PC-3 (cell line): ENCODE data around the gene CD80. TPM values are rescaled to one million over a fixed set of nuclear protein-coding genes. Genes with fewer than 3 reads are reported as not detected.

ENCODE experiments used
- ATAC-seq: fragments of 200-7000 bp; cut with Tn5 transposase; 2 replicates; pipeline ENCODE4 v1.9.1; 2020; ENCODE audit warnings: mild to moderate bottlenecking, moderate library complexity
- BruUV-seq: library from RNA; stranded (reverse); fragments of 400-500 nt; replicated peaks from 2 replicates; lab custom pipeline; 2021; lab: Mats Ljungman, UMichigan
- CTCF ChIA-PET: fragments of 300-600 bp; sonication (Branson Sonifier 250); formaldehyde crosslinking; loops from one replicate; lab custom pipeline; 2022; ENCODE audit warnings: antibody characterized with exemption; lab: Charles Lee
- POLR2A ChIA-PET: fragments of 300-600 bp; sonication (Branson Sonifier 250); formaldehyde crosslinking; loops from one replicate; lab custom pipeline; 2022; ENCODE audit warnings: antibody characterized with exemption; ENCODE audit not compliant: unreplicated experiment; lab: Charles Lee
- DNase-seq: peaks from one replicate; pipeline ENCODE4 v3.0.0-alpha.2; 2015
- H2AFZ ChIP-seq: fragments of 300-600 bp; sonication (generic); 2 replicates; pipeline ENCODE4 v1.6.0; 2016; ENCODE audit warnings: antibody characterized with exemption, low read length
- H3F3A ChIP-seq: fragments of 300-600 bp; sonication (generic); one replicate; pipeline ENCODE4 v1.6.0; 2017; ENCODE audit warnings: antibody characterized with exemption, low read length, control low read depth, mild to moderate bottlenecking; ENCODE audit not compliant: unreplicated experiment
- H3K27ac ChIP-seq: fragments of 300-600 bp; sonication (generic); 2 replicates; pipeline ENCODE4 v1.5.1; 2016; ENCODE audit warnings: mild to moderate bottlenecking, low read length
- H3K27me3 ChIP-seq: fragments of 300-600 bp; sonication (generic); 2 replicates; pipeline ENCODE4 v1.6.1; 2016; ENCODE audit warnings: low read length, mixed read lengths
- H3K36me3 ChIP-seq: fragments of 300-600 bp; sonication (generic); 2 replicates; pipeline ENCODE4 v1.6.1; 2016; ENCODE audit warnings: low read depth, mixed run types, low read length, mixed read lengths
- H3K4me1 ChIP-seq: fragments of 300-600 bp; sonication (generic); 2 replicates; pipeline ENCODE4 v1.5.1; 2016; ENCODE audit warnings: low read length; ENCODE audit not compliant: insufficient read depth
- H3K4me2 ChIP-seq: fragments of 300-600 bp; sonication (generic); 2 replicates; pipeline ENCODE4 v1.6.0; 2016; ENCODE audit warnings: low read length
- H3K4me3 ChIP-seq: fragments of 300-600 bp; sonication (generic); 2 replicates; pipeline ENCODE4 v1.5.1; 2016; ENCODE audit warnings: mild to moderate bottlenecking, low read length, mixed read lengths
- H3K79me2 ChIP-seq: fragments of 300-600 bp; sonication (generic); 2 replicates; pipeline ENCODE4 v1.6.1; 2017; ENCODE audit warnings: low read length, mixed read lengths
- H3K9ac ChIP-seq: fragments of 300-600 bp; sonication (generic); 2 replicates; pipeline ENCODE4 v1.6.0; 2016; ENCODE audit warnings: mild to moderate bottlenecking, low read length
- H3K9me2 ChIP-seq: fragments of 300-600 bp; sonication (generic); replicated peaks from 2 replicates; pipeline ENCODE4 v1.6.1; 2016; ENCODE audit warnings: mixed run types, low read length, mixed read lengths
- H3K9me3 ChIP-seq: fragments of 300-600 bp; sonication (generic); 2 replicates; pipeline ENCODE4 v1.6.1; 2016; ENCODE audit warnings: low read length, mixed read lengths
- H4K20me1 ChIP-seq: fragments of 300-600 bp; sonication (generic); 2 replicates; pipeline ENCODE4 v1.6.1; 2016; ENCODE audit warnings: low read length, mixed read lengths
- EZH2 ChIP-seq: fragments of 300-600 bp; sonication (generic); IDR thresholded peaks from one replicate; pipeline ENCODE4 v1.6.1; 2017; ENCODE audit warnings: antibody characterized with exemption, mild to moderate bottlenecking, low read length; ENCODE audit not compliant: unreplicated experiment
- EZH2phosphoT487 ChIP-seq: fragments of 300-600 bp; sonication (generic); IDR thresholded peaks from 2 replicates; pipeline ENCODE4 v1.6.1; 2018; ENCODE audit warnings: mild to moderate bottlenecking, antibody characterized with exemption, low read length, borderline replicate concordance
- intact Hi-C: fragments of 100-400 bp; cut with micrococcal nuclease; formaldehyde crosslinking; loops from 2 replicates; pipeline ENCODE4 v1.9.0; 2023
- total RNA-seq: library from RNA; depleted of rRNA; stranded (reverse); fragments of >200 nt; gene quantifications from 2 replicates; pipeline ENCODE4 v1.2.3, GENCODE V29; 2014
- TF ChIP-seq, protein P1 (sequence below): fragments of 300-600 bp; sonication (generic); conservative IDR thresholded peaks from 2 replicates; pipeline ENCODE4 v1.5.1; 2017; ENCODE audit warnings: antibody characterized with exemption, low read depth, mild to moderate bottlenecking, low read length

Gene CD80
- total RNA-seq, 1 experiment from 2014 or later: not detected

DNA sequence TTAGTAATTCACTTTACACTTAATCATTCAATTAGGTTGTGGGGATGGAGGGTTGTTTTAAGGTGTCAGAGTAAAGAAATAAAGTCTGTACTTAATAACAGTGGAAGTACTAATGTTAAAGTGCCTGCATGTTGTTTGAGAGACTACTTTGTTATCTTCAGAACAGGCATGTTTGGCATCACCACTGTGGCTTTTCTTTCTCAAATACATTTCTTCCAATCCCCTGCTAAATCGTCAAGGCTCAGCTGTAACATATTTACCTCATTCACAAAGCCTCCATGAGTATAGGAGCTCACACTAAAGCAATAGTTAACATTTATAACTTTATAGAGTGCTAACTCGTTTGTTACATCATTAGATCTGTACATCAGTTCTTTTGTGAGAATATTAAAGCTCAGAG lies 58.5 kb downstream of the CD80 start:
- DNase-seq: no peak
- H3K9ac ChIP-seq: 0 out of 2 replicates have a peak overlapping the region, but pooled peaks have one; percentile 96
- H3K9me3 ChIP-seq: no peaks in the 10 kb centered on the region
- H3K4me2 ChIP-seq: peak overlapping the region; percentile 87
- TF ChIP-seq EZH2phosphoT487: no peak
- no peak for TF ChIP-seq EZH2
- TF ChIP-seq, protein P1, sequence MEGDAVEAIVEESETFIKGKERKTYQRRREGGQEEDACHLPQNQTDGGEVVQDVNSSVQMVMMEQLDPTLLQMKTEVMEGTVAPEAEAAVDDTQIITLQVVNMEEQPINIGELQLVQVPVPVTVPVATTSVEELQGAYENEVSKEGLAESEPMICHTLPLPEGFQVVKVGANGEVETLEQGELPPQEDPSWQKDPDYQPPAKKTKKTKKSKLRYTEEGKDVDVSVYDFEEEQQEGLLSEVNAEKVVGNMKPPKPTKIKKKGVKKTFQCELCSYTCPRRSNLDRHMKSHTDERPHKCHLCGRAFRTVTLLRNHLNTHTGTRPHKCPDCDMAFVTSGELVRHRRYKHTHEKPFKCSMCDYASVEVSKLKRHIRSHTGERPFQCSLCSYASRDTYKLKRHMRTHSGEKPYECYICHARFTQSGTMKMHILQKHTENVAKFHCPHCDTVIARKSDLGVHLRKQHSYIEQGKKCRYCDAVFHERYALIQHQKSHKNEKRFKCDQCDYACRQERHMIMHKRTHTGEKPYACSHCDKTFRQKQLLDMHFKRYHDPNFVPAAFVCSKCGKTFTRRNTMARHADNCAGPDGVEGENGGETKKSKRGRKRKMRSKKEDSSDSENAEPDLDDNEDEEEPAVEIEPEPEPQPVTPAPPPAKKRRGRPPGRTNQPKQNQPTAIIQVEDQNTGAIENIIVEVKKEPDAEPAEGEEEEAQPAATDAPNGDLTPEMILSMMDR: no peak
- H3K4me3 ChIP-seq: peak overlapping the region; percentile 97
- peaks cover 47% of the 10 kb centered on the region for H3K79me2 ChIP-seq
- no peaks in the 10 kb centered on the region for H3F3A ChIP-seq
- CTCF ChIA-PET: no interaction called here
- H3K4me1 ChIP-seq: peaks cover 29% of the 10 kb centered on the region
- H4K20me1 ChIP-seq: no peaks in the 10 kb centered on the region
- BruUV-seq: no TSS peak
- intact Hi-C loops: loop anchor here (5.0 kb wide), 1 partner anchor 161 kb away; the partner anchor contains the start of gene POPDC2
- peaks cover 12% of the 10 kb centered on the region; the same call in 1 of the 2 replicates for H3K36me3 ChIP-seq
- H3K27ac ChIP-seq: no peak overlapping the region
- POLR2A ChIA-PET: interaction anchor here (0.6 kb wide), 1 partner anchor 194 kb away, joined by 5 read pairs; no protein-coding TSS in a partner anchor
- no peaks in the 10 kb centered on the region for H3K9me2 ChIP-seq
- no peak for ATAC-seq
- no peaks in the 10 kb centered on the region for H3K27me3 ChIP-seq
- peak overlapping the region; percentile 0; the same call in 1 of the 2 replicates for H2AFZ ChIP-seq

- TF ChIP-seq, protein P1: no peak
- TF ChIP-seq EZH2 (no peak), EZH2phosphoT487 (no peak)
- no TSS peak for BruUV-seq
- Histone ChIP-seq H4K20me1 (no peaks in the 10 kb centered on the region), H3K27me3 (no peaks in the 10 kb centered on the region), H3K9me2 (no peaks in the 10 kb centered on the region), H3K9ac (peak overlapping the region; percentile 96; the same call in 1 of the 2 replicates), H3K36me3 (peaks cover 6% of the 10 kb centered on the region; the same call in 1 of the 2 replicates), H3K79me2 (peaks cover 47% of the 10 kb centered on the region), H3K4me2 (peak overlapping the region; percentile 87), H2AFZ (no peak overlapping the region), H3K4me3 (peak overlapping the region; percentile 97), H3K27ac (no peak overlapping the region), H3K9me3 (no peaks in the 10 kb centered on the region), H3F3A (no peaks in the 10 kb centered on the region), H3K4me1 (peaks cover 29% of the 10 kb centered on the region)
- intact Hi-C loops: loop anchor here (5.0 kb wide), 1 partner anchor 162 kb away; the partner anchor contains the start of gene POPDC2
- DNase-seq (no peak), ATAC-seq (no peak)
- POLR2A ChIA-PET: interaction anchor here (0.5 kb wide), 1 partner anchor 181 kb away, joined by 3 read pairs; no protein-coding TSS in a partner anchor
- CTCF ChIA-PET: interaction anchor here (0.5 kb wide), 1 partner anchor 60 kb away, joined by 7 read pairs; no protein-coding TSS in a partner anchor
Observed at GRCh38 chr3:119500265-119500664, 59.1 kb downstream of the CD80 start.
